Activated naive CD4-positive, alpha-beta T cell treated with anti-CD3 and anti-CD28 coated beads, Interleukin-2, amount 50 U/mL, for 72 hours (primary cell): ENCODE results near the gene ADAM33. TPM values are rescaled to one million over a fixed set of nuclear protein-coding genes. Genes with fewer than 3 reads are reported as not detected.

Source experiments
- ATAC-seq, 2 donors: fragments of 150-1000 bp; cut with Tn5 transposase; 2 replicates each; pipeline ENCODE4 v1.10.0; 2021; ENCODE audit warnings: mild to moderate bottlenecking in 2 of 2, moderate library complexity in 2 of 2
- DNase-seq, 2 donors: peaks; one replicate each; pipeline ENCODE4 v3.0.0; 2021 to 2022; ENCODE audit warnings: low spot score in 2 of 2
- H3K27ac Mint-ChIP-seq, 2 donors: one replicate each; pipeline ENCODE4 v1.8.0; 2022; ENCODE audit warnings: mild to moderate bottlenecking in 2 of 2, mixed read lengths in 2 of 2
- H3K36me3 Mint-ChIP-seq, 2 donors: one replicate each; pipeline ENCODE4 v1.8.0; 2022; ENCODE audit warnings: mixed read lengths in 2 of 2
- H3K9me3 Mint-ChIP-seq, 2 donors: one replicate each; pipeline ENCODE4 v1.8.0; 2022; ENCODE audit warnings: mixed read lengths in 2 of 2
- total RNA-seq, 2 donors: library from RNA; stranded (reverse); gene quantifications; one replicate each; pipeline ENCODE4 v1.2.3, GENCODE V29; 2022

ADAM33 gene
- total RNA-seq, 2 donors from 2014 or later, result not detected

DNA sequence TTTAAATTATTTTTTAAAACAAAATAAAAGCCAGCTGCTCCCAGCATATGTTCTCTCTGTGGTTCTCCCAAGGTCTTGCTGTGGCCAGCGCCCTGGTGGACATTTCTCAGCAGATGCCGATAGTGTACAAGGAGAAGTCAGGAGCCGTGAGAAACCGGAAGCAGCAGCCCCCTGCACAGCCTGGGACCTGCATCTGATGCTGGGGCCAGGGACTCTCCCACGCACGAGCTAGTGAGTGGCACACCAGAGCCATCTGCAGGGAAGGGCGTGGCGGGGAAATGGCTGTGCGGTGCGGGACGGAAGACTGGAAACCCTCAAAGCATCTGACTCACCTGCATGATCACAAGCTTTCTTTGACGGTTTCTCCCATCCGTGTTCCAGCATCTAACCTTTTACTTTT lies 35.2 kb downstream of the ADAM33 start:
- no peak overlapping the region for H3K27ac Mint-ChIP-seq
- DNase-seq, result no peak
- H3K36me3 Mint-ChIP-seq, result no peaks in the 10 kb centered on the region
- no peak for ATAC-seq
- no peaks in the 10 kb centered on the region for H3K9me3 Mint-ChIP-seq

DNA sequence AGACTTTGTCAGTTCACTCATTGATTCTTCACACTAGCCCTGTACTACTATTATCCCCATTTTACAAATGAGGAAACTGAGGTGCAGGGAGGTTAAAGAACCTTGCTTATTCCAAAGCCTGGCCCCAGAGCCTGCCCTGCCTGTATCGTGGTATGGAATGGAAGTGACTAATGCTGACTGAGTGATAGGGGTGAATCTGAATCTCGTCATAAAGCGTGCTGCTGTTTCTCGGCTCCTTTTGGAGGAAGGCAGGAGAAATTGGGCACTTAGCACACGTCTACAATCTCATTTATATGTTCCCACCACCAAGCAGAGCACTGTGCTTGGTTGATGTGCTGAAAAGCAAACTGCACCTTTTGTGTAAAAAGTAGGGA lies 35.8 kb downstream of the ADAM33 start:
- DNase-seq, result no peak
- no peaks in the 10 kb centered on the region for H3K36me3 Mint-ChIP-seq
- ATAC-seq, result no peak
- no peaks in the 10 kb centered on the region for H3K9me3 Mint-ChIP-seq
- H3K27ac Mint-ChIP-seq, result no peak overlapping the region

- no peaks in the 10 kb centered on the region for H3K36me3 Mint-ChIP-seq
- ATAC-seq, result no peak
- no peak overlapping the region for H3K27ac Mint-ChIP-seq
- no peaks in the 10 kb centered on the region for H3K9me3 Mint-ChIP-seq
- no peak for DNase-seq
Observed at GRCh38 chr20:3645309-3646066, 36.3 kb downstream of the ADAM33 start.

GRCh38 chr20:3640259-3640658 lies 41.6 kb downstream of the ADAM33 start:
- ATAC-seq, result no peak
- Mint-ChIP-seq H3K9me3 (no peaks in the 10 kb centered on the region), H3K36me3 (no peaks in the 10 kb centered on the region)

GRCh38 chr20:3635346-3635745 lies 46.5 kb downstream of the ADAM33 start:
- Mint-ChIP-seq H3K27ac (no peak overlapping the region), H3K36me3 (no peaks in the 10 kb centered on the region), H3K9me3 (no peaks in the 10 kb centered on the region)
- ATAC-seq (no peak), DNase-seq (no peak)

More at GRCh38 chr20:3640259-3640658, 41.6 kb downstream of the ADAM33 start:
- H3K27ac Mint-ChIP-seq, result no peak overlapping the region
- no peak for DNase-seq

DNA sequence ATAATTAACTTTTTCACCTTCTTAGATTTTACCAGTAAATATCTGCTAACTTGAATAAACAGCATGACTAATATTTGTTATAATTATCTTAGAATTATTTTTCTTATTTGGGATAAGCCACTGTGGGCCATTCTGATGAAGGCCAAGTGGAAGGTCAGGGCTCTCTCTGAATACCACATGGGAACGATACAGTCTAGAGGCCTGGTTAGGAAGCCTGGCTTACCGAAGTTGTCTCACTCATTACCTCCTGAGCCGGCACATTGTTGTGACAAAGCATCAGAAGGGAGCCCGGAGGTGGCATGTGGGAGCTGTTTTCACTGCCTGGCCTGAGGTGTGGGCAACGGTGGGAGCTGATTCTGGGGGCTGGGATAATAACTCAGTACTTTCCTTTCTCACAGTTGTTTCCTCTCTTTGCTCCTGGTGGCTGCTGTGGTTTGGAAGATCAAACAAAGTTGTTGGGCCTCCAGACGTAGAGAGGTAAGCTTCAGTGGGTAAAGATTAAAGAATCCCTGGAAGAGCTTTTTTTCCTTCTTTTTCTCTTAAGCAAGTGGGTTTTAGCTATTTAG lies 47.8 kb downstream of the ADAM33 start:
- Mint-ChIP-seq H3K36me3 (peaks cover 0 to 5% of the 10 kb centered on the region in 2 donors), H3K27ac (no peak overlapping the region), H3K9me3 (no peaks in the 10 kb centered on the region)
- DNase-seq, result no peak
- no peak for ATAC-seq

GRCh38 chr20:3632311-3633004 lies 49.4 kb downstream of the ADAM33 start:
- Mint-ChIP-seq H3K36me3 (peaks cover 0 to 5% of the 10 kb centered on the region in 2 donors), H3K9me3 (no peaks in the 10 kb centered on the region), H3K27ac (peak overlapping the region in 1 of 2 donors; percentile 18)
- no peak for DNase-seq
- no peak for ATAC-seq

- ATAC-seq, result no peak
- Mint-ChIP-seq H3K27ac (no peak overlapping the region), H3K9me3 (no peaks in the 10 kb centered on the region), H3K36me3 (peaks cover 0 to 5% of the 10 kb centered on the region in 2 donors)
- no peak for DNase-seq
Observed at GRCh38 chr20:3631534-3631933, 50.3 kb downstream of the ADAM33 start.

GRCh38 chr20:3630429-3630828 lies 51.4 kb downstream of the ADAM33 start:
- H3K9me3 Mint-ChIP-seq, result no peaks in the 10 kb centered on the region
- H3K36me3 Mint-ChIP-seq, result peaks cover 0 to 5% of the 10 kb centered on the region in 2 donors
- no peak for DNase-seq
- ATAC-seq, result no peak
- peak overlapping the region in 1 of 2 donors; percentile 13 for H3K27ac Mint-ChIP-seq

GRCh38 chr20:3629893-3630292 lies 51.9 kb downstream of the ADAM33 start:
- peaks cover 0 to 5% of the 10 kb centered on the region in 2 donors for H3K36me3 Mint-ChIP-seq
- no peaks in the 10 kb centered on the region for H3K9me3 Mint-ChIP-seq
- DNase-seq, result no peak
- ATAC-seq, result no peak
- H3K27ac Mint-ChIP-seq, result peak overlapping the region in 1 of 2 donors; percentile 13

DNA sequence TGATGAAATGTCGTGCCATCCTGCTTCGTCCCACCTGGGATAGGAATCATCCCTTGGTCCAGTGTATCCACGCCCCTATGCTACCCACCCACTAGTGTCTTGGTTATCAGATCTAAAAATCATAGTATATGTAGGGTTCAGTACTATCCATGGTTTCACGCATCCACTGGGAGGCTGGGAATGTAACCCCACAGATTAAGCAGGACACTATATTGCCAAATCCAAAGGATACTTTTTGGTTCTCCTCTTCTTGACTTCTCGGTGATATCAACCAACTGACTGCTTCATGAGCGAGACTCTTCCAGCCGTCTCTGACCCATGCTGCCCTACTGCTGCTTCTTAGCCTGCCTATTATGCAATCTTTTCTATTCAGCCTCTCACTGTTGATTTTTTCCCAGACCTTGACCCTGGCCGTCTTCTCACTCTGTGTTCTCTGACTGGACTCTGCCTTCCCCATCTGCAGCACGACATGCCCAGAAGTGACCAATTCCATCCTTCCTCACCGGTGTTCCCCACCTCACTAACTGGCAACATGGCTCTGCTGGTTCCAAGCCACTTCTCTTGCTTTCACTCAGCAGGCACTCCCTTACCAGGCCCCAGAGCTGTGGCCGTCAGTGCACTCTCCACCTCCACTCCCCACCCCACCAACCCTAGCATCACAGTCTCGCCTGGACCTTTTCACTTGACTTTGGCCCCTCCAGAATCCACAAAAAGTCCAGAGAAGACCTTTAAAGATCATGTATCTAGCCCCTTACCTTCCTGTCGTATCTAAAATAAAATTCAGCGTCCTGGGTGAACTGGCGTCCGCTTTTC lies 53.1 kb downstream of the ADAM33 start:
- no peaks in the 10 kb centered on the region for H3K9me3 Mint-ChIP-seq
- no peak overlapping the region for H3K27ac Mint-ChIP-seq
- DNase-seq, result no peak
- ATAC-seq, result no peak
- peaks cover 0 to 5% of the 10 kb centered on the region in 2 donors for H3K36me3 Mint-ChIP-seq

DNA sequence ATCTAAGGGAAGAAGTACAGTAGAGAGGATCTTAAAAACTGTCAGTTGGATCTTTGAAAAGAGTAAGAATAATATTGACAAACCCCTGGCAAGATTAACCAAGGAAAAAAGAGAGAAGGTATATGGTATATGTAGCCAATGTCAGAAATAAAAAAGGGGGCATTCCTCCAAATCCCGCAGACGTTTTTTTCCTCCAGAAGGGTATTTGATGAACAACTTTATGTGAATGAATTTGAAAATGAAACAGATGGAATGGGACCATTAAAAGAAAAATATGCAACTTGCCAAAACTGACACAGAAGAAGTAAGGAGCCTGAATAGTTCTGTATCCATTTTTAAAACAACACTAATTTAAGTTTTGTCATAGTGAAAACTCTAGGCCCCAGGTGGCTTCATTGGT lies 54.3 kb downstream of the ADAM33 start:
- ATAC-seq (no peak), DNase-seq (no peak)
- Mint-ChIP-seq H3K36me3 (peaks cover 0 to 5% of the 10 kb centered on the region in 2 donors), H3K27ac (no peak overlapping the region), H3K9me3 (no peaks in the 10 kb centered on the region)

GRCh38 chr20:3622406-3622805 lies 59.4 kb downstream of the ADAM33 start:
- ATAC-seq (no peak), DNase-seq (no peak)
- Mint-ChIP-seq H3K36me3 (no peaks in the 10 kb centered on the region), H3K9me3 (no peaks in the 10 kb centered on the region), H3K27ac (no peak overlapping the region)

DNA sequence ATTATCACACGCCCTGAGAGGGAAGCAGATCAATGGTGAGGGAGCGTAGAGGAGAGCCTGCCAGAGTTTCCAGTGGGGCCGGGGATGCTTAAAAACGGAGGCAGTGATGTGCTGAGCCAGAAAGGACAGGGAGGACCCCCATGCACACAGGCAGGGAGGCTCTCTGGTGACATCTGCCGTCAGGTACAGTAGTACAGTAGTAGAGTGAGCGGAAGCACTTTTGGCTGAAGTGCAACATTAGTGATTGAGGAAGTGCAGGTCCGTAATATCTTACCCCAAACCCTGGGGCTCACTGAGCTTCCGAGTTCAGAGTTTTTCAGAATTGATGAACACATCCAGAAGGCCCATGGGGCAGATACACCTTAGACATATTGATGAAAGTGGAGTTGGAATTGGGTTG lies 60.7 kb downstream of the ADAM33 start:
- no peaks in the 10 kb centered on the region for H3K9me3 Mint-ChIP-seq
- DNase-seq, result no peak
- H3K27ac Mint-ChIP-seq, result peak overlapping the region in 1 of 2 donors; percentile 4
- H3K36me3 Mint-ChIP-seq, result no peaks in the 10 kb centered on the region
- no peak for ATAC-seq
